Measurements from ENCODE around the gene ZNF554.

GRCh38 chr19:2799273-2800020 lies 20.2 kb upstream of the ZNF554 start:
- TF ChIP-seq CTCF (IDR thresholded peaks at IDR 0.05) (no peak), POLR2A (IDR thresholded peaks at IDR 0.05) (no peak)

Measured in esophagus squamous epithelium (tissue), 4 donors.